ENCODE results near the gene ACLY.
"Not testable (repeated sequence)": the region's sequence is repeated elsewhere in the genome, so short reads cannot be mapped to it uniquely, and the experiment has no call there.

The ACLY gene

DNA sequence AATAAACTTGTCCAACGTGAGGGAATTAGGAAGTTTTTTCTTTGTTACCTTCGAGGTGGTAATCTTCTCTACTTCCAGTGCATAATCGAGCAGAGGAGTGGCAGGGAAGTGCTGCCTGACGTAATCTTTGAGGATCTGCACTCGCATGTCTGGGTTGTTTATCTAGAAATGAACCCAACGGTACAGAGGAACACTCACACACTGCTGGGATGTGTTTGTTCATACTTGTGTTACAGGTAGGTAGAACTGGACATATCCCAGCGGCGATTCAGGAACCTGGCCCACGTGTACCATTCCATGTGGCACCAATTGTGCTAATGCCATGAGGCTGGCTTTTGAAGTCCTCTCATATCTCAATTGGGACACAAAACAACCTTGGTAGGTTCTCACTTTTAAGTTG lies 49.3 kb downstream of the ACLY start:
- DNase-seq: no peak

DNA sequence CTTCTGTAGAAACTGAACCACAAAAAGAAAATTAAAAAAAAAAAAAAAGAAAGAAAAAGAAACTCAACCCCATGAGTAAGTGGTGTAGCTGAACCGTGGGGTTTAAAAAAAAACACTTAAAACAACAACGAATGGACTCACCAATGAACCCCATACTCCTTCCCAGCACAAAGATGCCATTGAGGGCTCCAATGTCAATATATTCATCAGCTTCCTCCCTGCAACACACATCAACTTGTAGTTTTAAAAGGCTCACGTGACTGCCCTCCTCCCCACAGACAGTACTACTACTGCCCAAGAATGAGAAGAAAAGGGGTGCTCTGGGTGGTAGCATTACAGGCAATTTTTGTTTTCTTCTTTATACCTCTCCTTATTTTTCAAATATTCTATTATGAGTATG lies 50.2 kb downstream of the ACLY start:
- DNase-seq: no peak

DNA sequence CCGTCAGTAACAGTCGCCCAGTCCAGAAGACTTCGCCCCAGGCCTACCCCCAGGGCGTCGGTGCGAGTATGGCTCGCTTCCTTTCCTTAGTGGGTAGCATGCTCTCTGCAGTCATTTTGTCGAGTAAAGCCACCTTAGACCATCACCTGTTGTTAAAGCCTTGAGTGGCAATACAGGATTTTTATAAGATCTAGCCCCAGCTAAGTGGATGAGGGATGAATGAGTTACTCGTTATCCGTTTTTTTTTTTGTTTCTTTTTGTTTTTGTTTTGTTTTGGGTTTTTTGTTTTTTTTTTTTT lies 53.2 kb downstream of the ACLY start:
- no peak for DNase-seq

DNA sequence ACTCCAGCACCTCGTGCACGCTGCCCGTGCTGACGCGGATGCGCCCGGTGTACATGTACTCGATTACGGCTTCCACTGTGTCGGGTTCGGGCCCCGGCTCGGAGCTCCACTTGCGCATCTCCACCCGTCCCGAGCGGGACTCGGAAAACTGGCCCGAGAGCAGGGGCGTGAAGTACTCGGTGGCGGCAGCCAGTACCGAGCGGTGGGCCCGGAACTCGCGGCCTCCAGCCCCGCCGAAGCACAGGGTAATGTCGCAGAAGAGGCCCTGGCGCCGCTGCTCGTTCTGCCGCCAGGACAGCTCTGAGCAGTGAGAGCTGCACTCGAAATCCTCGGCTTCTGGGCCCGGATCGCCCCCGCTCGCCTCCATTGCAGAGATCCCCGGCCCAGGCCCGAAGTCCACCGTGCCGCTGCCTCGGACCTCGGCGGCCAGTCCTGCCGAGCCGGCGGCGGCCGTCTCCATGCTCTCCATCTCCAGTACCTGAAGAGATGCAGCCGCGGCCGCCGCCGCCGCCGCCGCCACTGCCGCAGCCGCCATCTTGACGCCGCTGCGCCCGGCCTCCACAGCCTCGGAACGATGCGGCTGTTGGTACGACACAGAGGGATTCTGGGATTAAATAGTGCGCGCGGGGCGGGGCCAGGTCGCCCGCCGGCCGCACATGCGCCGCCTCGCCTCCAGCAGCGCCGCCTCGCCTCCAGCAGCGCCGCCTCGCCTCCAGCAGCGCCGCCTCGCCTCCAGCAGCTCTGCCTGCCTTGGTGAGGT lies 53.7 kb downstream of the ACLY start, which contains the start of gene KLHL11:
Gene KLHL11 (minus strand): TSS at position 588 of the 760 bp plus-strand sequence. CDS start 53 bp downstream, at position 535.
- DNase-seq: peak; percentile 90

DNA sequence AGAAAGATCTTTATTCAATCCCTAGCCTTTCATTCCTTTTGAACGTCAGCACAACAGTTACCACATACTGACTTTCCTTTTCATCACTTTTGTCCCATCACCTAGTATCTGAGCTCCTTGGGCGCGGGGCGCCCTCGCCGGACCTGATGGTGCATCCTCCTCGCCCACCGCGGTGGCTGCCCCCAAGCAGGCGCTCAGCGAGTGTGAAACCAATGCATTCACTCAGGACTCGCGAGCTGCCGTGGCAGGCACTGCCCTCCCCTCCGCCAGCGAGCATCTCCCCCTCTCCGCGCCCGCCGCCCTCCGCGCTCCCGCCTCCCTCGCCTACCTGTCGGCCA lies 54.3 kb downstream of the ACLY start:
- DNase-seq: no peak

DNA sequence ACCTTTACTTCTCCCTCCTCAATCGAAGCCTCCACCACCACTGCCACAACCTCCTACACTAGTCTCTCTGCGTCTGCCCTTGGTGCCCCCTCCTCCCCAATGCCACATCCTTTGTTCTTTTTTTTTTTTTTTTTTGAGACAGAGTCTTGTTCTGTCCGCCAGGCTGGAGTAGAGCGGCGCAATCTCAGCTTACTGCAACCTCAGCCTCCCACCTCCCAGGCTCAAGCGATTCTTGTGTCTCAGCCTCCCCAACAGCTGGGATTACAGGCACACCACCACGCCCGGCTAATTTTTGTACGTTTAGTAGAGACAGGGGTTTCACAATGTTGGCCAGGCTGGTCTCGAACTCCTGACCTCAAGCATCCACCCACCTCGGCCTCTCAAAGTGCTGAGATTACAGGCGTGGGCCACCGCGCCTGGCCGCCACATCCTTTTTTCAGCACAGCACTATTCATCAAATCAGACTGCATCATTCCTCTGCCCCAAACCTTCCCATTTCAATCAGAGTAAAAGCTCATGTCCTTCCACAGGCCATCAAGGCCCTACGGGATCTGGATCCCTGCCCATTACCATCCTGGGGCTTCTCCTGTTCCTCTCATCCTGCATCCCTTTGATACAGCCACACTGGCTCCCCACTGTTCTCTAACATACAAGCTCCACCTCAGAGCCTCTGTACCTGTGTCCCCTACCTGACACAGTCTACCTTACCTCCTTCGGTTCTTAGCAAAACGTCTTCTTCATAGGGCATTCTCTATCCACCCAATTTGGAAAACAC lies 55.5 kb downstream of the ACLY start:
- no peak for DNase-seq

DNA sequence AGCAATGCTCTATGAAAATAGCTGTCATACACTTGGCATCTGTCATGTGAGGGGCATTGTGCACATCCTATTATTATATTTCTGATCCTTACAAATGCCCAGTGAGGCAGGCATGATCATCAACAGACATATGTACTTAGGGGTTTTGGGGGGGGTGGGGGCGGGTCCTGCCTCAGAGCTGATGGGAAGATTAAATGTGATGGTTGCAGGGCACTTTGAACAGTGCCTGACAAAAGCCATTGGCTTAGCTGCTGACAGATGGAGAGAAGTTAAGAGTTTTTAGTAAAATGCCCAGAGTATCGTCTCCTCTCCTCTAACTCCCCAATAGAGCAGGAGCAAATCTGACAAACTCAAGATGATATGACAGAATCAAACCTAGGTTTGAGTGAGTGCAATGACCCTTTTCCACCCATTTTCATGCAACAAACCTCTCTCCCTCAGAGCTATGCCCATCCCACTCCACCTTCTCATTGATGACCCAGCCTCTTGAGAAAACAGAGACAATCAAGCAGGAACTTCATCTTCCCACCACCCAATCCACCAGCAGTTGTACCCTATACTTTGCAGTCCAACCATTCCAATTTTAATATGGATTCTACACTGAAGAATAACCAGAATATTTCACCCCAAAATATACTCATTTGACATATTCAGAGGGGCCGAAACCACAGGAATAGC lies 58.4 kb downstream of the ACLY start:
- no peak for DNase-seq

DNA sequence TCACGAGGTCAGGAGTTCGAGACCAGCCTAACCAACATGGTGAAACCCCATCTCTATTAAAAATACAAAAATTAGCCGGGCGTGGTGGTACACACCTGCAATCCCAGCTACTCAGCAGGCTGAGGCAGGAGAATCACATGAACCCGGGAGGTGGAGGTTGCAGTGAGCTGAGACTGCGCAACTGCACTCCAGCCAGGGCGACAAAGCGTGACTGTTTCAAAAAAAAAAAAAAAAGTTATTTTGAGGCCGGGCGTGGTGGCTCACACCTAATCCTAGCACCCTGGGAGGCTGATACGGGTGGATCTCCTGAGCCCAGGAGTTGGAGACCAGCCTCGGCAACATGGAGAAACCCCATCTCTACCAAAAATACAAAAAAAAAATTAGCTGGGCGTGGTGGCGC lies 67.4 kb downstream of the ACLY start:
- DNase-seq: not testable (repeated sequence)

DNA sequence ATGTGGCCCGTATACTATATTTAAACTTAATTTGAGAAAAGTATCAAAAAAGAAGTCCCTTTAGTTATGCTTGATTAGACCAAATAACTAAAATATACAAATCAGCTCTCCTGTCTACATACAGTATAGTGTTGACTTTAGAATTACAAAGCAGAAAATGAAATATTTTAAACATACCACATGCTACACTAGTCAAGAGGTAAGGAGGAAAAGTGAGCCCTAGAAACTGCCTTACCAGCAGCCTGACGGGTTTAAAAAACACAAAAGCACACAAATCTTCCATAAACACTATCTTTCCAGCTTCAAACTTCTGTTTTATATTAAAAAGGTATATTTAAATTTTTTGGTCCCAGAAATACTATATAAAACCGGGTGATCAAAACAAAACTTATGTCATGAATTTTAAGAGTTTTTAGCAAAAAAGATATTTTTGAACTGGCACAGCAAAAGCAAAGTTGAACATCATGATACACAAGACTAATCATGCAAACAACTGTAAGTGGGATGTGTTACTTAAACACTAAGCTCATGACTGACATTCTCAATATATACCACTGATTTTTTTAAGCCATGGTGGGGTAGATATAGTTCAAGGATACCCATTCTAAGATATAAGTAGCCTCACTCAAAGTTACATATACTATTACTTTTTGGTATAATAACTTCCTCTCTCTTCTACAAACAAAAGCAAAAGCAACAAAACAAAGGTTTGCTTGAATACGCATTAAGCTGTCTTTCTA lies 69.3 kb downstream of the ACLY start:
- no peak for DNase-seq

DNA sequence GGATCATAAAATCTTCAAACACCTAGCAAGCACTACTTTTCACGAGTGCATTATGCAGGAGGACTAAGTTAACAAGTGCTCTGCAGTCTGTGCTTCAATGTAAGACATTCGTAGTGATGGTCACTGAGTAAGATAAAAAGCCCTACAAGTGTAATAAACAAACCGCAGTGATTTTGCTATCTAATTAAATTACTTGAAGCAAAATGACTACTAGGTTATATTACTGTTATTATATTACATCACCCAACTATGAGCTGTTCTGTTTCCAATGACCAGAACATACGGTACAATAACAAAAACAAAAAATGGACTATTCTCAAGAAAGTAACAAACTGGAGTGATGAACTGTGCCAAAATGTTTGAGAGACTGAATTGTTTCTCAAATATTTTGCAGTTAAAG lies 70.0 kb downstream of the ACLY start:
- DNase-seq: no peak

DNA sequence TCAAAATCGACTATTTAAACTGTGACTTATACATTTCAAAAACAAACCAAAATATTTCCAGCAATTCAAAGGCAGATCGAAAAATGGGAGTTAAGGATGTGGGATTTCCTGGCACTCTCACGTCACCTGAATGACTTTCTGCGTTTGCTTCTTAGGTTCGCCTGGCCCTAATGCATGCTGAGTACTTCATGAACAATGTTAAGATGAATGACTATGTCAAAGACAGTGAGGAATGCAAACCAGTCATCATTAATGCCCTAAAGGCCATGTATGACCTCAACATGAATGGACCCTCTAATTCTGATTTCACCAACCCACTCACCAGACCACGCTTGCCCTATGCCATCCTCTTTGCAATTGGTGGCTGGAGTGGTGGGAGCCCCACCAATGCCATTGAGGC lies 73.8 kb downstream of the ACLY start:
- no peak for DNase-seq

DNA sequence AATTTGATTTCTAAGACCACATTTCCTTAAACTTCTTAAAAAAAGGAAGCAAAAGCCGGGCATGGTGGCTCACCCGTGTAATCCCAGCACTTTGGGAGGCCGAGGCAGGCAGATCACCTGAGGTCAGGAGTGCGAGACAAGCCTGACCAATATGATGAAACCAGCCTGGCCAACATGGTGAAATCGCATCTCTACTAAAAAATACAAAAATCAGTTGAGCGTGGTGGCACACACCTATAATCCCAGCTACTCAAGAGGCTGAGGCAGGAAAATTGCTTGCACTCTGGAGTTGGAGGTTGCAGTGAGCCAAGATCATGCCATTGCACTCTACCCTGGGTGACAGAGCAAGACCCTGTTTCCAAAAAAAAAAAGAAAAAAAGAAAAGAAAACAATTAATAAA lies 78.0 kb downstream of the ACLY start:
- DNase-seq: not testable (repeated sequence)

DNA sequence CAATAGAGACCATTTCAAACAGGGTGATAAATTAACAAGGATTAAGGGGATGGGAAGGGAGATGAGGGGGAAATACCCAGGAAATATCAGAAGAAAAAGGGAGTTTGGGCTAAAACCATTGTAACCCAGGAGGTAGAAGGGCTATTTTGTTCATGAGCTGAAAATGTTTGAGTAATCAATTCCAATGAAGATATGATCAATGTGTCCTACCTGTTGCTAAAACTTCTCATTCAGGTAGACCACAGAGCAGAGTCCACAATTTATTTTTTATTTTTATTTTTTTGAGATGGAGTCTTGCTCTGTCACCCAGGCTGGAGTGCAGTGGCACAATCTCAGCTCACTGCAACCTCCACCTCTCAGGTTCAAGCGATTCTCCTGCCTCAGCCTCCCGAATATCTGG lies 79.3 kb downstream of the ACLY start:
- DNase-seq: not testable (repeated sequence)

DNA sequence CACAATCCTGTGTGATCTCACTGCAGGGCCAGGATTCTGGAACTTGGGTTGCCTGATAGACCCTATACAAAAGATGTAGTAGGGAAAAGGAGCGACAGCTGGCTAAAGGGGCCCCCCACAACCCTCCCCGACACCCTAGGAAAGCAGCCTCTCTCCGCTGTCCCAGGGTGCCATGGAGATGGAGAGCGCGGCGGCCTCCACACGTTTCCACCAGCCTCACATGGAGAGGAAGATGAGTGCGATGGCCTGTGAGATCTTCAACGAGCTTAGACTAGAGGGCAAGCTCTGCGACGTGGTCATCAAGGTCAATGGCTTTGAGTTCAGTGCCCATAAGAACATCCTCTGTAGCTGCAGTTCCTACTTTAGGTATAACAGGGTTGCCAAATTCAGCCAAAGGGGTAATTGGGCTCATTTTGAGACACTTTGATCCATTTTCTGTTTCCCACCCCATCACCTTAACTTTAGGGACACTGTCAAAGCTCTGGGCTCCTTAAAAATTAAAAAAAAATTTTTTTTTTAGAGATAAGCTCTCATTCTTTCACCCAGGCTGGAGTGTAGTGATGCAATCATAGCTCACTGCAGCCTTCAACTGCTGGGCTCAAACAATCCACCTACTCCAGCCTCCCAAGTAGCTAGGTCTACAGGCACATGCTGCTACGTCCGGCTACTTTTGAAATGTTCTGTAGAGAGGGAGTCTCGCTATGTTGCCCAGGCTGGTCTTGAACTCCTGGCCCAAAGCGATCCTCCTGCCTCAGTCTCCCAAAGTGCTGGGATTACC lies 80.8 kb downstream of the ACLY start, which contains the start of gene KLHL10:
Gene KLHL10 (plus strand): TSS at position 65 of the 778 bp plus-strand sequence. CDS start 108 bp downstream, at position 173.
- no peak for DNase-seq

DNA sequence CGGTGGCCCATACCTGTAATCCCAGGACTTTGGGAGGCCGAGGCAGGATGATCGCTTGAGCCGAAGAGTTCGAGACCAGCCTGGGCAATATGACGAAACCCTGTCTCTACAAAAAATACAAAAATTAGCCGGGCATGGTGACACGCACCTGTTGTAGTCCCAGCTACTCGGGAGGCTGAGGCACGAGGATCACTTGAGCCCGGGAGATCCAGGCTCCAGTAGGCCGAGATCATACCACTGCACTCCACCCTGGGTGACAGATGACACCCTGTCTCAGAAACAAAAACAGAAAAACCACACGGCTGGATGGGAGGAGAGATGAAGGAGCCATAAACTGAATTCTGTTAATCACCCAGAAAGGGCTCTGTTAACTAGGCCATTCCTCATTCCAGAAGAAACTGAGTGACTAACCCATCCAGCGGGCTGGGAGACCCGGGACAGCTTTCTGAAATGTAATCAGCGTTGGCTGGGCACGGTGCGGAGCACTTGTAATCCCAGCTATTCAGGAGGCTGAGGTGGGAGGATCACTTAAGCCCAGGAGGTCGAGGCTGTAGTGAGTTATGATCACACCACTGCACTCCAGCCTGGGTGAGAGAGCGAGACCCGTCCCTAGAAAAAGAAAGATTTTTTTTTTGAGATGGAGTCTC lies 82.1 kb downstream of the ACLY start:
- DNase-seq: peak; percentile 20

DNA sequence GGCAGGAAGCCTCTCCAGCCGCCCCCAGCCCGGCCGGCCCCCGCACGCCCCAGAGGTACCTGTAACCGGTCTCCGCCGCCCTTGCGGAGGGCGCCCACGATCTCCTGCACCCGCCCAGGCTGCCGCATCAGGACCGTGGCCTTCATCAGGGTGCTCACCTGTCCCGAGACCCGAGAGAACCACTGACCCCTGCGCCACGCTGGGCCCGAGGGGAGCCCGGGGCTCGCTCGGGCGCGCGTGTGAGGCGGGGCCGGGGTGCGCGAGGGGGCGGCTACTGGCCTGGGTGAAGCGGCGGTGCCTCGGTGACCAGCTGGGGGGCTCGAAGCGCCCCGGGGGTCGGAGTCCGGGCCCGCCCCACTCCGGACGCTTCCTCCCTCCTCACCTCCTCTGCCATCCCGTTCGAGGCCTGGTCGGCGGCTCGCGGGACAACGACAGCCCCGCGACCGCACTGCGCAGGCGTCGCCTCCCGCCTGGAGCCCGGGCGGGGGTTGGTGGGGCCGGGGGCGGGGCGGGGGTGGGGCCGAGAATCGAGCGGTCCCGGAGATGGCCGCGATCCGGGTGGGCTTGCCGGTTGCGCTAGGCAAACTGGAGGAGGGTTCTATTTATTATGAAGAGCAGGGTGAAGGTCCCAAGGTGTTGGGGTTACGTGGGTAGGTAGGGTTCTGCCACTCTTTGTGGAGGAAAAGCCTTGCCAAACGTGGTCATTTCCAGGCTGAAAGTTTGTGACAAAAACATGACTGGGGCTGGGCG lies 82.8 kb downstream of the ACLY start, which contains the start of gene NT5C3B:
Gene NT5C3B (minus strand): TSS at position 433 of the 750 bp plus-strand sequence. CDS start 39 bp downstream, at position 394.
- DNase-seq: peak; percentile 62

DNA sequence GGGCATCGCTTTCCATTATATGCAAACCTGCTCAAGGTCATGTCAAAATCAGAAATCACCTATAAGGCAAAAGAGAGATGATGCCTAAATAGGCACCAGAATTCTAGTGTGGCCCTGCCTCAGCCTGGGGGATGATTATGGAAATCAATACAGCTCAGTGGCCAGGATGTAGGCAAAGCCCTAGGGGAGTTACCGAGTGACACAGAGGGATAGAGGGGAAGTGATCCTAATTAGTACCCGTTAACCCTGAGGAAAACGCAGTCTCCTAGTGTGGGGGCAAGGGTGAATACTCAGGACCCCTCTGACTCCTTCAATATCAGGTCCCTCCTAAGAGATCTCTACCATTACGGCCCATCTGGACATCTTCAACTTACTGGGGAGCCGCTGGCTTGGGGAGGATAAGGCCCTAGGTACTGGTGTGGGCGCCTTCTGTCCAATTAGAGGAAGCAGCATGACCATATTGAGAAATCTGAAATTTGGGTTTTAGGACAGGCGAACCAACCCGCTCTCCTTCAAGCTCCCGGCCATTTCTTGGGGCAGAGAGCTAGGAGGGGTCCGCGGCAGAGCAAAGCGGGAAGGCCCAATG lies 83.4 kb downstream of the ACLY start:
- no peak for DNase-seq

DNA sequence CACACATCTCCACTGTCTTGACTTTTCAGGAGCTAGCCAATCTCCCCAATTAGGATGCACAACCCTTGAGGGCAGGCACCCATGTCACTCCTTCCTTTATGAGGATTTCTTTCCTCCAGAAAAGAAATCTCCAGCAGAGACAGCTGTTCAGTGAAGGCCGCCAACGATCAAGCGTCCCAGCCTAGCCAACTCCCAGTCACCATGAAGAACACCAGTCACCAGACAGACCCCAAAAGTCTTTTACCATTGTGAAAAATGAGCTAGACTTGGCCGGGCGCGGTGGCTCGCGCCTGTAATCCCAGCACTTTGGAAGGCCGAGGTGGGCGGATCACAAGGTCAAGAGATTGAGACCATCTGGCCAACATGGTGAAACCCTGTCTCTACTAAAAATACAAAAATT lies 88.8 kb downstream of the ACLY start:
- not testable (repeated sequence) for DNase-seq

DNA sequence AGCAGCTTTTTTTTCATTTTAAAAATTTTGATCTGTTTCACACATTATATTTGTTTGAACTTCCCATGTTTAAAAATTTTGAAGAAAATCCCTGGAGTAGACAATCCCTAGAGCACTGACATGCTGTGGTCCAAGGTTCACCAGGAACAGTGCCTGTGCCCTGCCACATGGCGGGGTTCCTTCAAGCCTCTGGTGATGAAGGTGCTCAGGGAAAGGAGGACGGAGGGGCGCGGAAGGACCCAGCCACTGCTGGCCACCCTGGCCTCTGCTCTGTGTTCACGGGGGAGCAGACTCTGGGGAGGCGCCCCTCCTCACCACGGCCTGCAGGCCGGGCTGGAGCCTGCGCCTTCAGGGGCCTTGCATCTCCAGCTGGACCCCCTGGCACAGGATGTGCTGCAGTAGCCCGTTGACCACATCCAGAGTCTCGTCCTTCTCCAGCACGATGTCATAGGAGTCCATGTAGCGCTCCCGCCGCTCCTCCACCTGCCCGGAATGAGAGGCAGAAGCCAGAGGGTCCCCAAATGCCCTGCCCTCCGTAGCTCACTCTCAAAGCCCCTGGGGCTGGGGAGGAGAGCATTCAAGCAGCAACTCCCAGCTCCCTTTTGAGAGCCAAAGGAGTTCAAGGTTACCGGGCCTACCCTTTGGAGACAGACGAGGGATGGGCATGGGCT lies 93.4 kb downstream of the ACLY start:
- DNase-seq: no peak

DNA sequence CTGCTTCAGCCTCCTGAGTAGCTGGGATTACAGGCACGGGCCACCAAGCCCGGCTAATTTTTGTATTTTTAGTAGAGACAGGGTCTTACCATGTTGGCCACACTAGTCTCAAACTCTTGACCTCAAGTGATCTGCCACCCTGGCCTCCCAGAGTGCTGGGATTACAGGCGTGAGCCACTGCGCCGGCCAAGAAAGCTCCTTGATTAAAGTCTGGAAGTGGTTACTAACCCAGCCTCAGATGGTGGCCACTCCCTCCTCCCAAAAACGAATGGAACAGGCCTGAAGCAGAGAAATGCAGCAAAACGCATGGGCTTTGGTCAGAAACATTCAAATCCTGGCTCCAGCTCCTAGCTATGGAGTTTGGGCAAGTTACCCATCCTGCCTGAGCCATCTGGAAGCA lies 94.7 kb downstream of the ACLY start:
- no peak for DNase-seq

All from fibroblast of skin of right biceps (primary cell).